A549 treated with AZD9567 at 1 μM for 4 hours (cell line): ENCODE measurements around the gene TMEM272. TPM values are rescaled to one million over a fixed set of nuclear protein-coding genes. Genes with fewer than 3 reads are reported as not detected.

ENCODE experiments used
- total RNA-seq: library from RNA; stranded (reverse); fragments of 200-300 nt; extraction: Qiagen RNA extraction; gene quantifications from 5 replicates; pipeline ENCODE4 v1.2.3, GENCODE V29; 2022; ENCODE audit not compliant: insufficient read depth

The TMEM272 gene
- not detected in 5 replicates for total RNA-seq

DNA sequence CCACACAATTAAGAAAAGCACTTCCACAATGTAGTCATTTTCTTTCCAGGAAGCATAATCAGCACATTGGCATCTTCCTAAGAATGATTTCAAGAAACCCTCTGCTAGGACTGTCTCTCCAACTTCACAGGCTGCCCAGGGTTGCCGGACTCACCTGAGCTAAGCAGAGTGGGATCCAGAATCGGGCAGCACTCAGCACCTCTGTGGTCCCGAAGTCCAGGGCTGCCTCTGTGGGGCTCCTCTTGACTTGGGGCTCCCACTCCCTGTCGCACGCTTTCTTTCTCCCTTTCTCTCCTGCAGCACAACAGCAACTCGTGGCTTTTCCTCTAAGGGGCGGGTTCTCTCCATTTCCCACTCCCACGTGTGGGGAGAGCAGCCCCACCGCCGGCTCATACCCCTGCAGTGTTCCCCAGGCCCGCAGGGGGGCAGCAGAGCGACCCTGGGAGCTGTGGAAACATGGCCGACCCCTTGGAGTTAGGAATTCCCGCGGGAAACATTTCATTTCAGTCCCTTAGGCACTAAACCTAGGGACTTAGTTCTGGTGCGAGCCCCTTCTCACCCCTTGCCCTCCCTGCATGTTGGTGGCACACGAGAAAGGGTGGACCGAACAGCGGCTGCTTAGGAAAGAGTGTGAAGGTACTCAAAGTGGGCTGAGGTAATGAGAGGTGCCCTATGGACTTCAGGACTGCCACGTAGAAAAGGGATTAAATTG lies at the start of gene TMEM272:
TMEM272 (minus strand) TSS at position 316 of the 712 bp plus-strand sequence. CDS start 6,647 bp downstream, outside the sequence.

DNA sequence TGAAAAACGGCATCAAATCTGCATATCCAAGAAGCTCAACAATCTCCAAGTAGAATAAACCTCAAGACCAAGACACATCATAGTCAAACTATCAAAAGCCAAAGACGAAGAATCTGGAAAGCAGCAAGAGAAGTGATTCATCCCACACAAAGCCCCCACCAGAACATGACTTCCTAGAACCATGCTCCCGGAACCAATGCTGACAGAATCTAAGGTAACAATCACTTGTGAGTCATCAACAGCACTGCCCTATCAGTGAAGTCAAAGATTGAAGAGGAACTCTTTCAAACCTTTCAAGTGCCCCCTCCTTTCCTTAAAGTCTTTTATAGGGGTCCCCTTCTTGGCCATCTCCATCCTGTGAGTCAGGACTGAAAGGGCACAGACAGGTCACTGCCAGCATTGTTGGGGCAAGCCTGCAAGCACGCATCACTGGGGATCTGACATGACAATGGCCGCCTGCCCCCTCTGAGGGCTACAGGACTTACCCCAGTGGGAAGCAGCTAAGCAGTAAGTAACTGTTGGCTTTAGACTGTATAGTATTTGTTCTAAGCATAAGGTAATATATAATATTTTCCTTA lies 16.8 kb upstream of the TMEM272 start, which contains the start of gene CCDC70:
CCDC70 (plus strand) TSS at position 247 of the 578 bp plus-strand sequence. CDS start 3,443 bp downstream, outside the sequence.

DNA sequence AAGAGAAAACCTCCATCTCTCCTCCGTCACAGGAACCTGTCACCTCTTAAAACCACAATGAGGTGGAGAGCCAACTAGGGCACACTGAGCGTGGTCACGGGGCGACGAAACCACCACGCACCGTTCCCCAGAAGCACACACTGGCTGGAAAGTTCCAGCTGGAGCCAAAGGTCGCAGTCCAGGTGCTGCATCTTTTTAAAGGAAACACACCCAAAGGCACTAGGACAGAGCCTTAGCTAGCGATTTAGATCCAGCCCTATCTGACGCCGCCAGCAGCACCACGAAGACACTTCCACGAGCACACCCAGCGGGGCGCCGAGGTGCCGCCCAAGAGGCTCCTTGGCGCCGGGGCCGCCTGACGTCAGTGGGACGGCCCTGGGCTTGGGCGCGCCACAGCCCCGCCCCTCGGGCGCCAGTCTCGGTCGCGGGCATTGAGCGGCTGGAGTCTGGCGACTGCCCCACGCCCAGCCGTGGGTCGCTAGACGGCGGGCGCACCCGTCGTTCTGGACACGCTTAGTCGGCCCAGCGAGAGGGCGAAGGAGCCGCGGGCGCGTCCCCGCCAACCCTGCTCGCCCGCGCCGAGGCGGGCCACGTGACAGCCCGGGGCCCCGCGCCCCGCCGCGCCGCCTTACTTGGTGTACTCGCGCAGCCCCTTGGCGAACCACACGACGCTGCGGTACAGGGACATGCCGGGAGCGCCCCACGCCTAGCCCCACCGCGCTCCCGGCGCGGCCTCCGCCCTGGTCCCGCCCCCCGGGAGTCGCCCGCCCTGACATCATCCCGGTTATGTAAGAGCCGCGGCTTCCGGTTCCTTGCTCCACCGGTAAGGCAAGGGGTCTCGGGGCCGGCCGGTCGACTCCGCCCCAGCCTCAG lies 41.3 kb downstream of the TMEM272 start, which contains the start of gene DHRS12:
DHRS12 (minus strand) TSS at position 742 of the 873 bp plus-strand sequence. CDS start 4,504 bp downstream, outside the sequence.

Other genes with a start within 250 kb of the TMEM272 start
- 3.9 to 8.5 TPM (median 4.1 TPM) in 5 replicates for gene DHRS12, start 41.0 kb downstream of the TMEM272 start, total RNA-seq
- gene CCDC70, start 16.8 kb upstream of the TMEM272 start, total RNA-seq, result 0.07 TPM in 1 of 5 replicates, not detected in the others
- 1.8 to 3.5 TPM (median 2.1 TPM) in 5 replicates for gene ATP7B, start 166.3 kb upstream of the TMEM272 start, total RNA-seq
- 3.5 to 7.3 TPM (median 6.6 TPM) in 5 replicates for gene ALG11, start 167.2 kb upstream of the TMEM272 start, total RNA-seq
- gene UTP14C, start 179.5 kb upstream of the TMEM272 start, total RNA-seq, result 5.3 to 8.5 TPM (median 6.1 TPM) in 5 replicates